Keratinocyte (primary cell): ENCODE data around the gene KCNH1. TPM values are rescaled to one million over a fixed set of nuclear protein-coding genes. Genes with fewer than 3 reads are reported as not detected.

Experiments used
- DNase-seq: peaks from one replicate; pipeline ENCODE4 v3.0.0-alpha.2; 2011; ENCODE audit warnings: low read depth, missing footprints, low spot score
- FAIRE-seq: peaks from 2 replicates; lab custom pipeline; 2011; peaks lifted over from hg19 to GRCh38; lab: Jason Lieb, UNC
- H2AFZ ChIP-seq: 2 replicates; pipeline ENCODE4 v1.6.0; 2012; ENCODE audit warnings: low read length, control low read depth, inconsistent platforms; ENCODE audit not compliant: control insufficient read depth
- H3K27ac ChIP-seq: 2 replicates; pipeline ENCODE4 v1.5.1; 2011; ENCODE audit warnings: low read length; ENCODE audit not compliant: control insufficient read depth, insufficient read depth
- H3K27me3 ChIP-seq: 3 replicates; pipeline ENCODE4 v1.6.0; 2011; ENCODE audit warnings: low read length; ENCODE audit not compliant: control insufficient read depth, insufficient read depth; ENCODE audit errors: extremely low read depth
- H3K36me3 ChIP-seq, 2 experiments: 2 replicates in 1 of 2; 3 replicates in 1 of 2; pipeline ENCODE4 v1.5.1; 2011; ENCODE audit warnings: low read length in 2 of 2, mild to moderate bottlenecking in 1 of 2; ENCODE audit not compliant: control insufficient read depth in 2 of 2, insufficient read depth in 2 of 2; ENCODE audit errors: extremely low read depth in 1 of 2
- H3K4me1 ChIP-seq: 3 replicates; pipeline ENCODE4 v1.5.1; 2011; ENCODE audit warnings: low read length; ENCODE audit not compliant: control insufficient read depth, insufficient read depth; ENCODE audit errors: extremely low read depth
- H3K4me2 ChIP-seq: 3 replicates; pipeline ENCODE4 v1.6.0; 2011; ENCODE audit warnings: low read depth, low read length; ENCODE audit not compliant: control insufficient read depth, insufficient read depth; ENCODE audit errors: extremely low read depth
- H3K4me3 ChIP-seq, 3 experiments: fragments of 200-600 bp in 1 of 3; sonication (generic) in 1 of 3; 2 replicates in 2 of 3; 3 replicates in 1 of 3; pipeline ENCODE4 v1.5.1; 2011 to 2016; ENCODE audit warnings: low read length in 3 of 3, mild to moderate bottlenecking in 3 of 3, control low read depth in 2 of 3, inconsistent platforms in 1 of 3, low read depth in 1 of 3, mixed read lengths in 1 of 3, mixed run types in 1 of 3, moderate library complexity in 1 of 3; ENCODE audit not compliant: control insufficient read depth in 2 of 3, insufficient read depth in 2 of 3; ENCODE audit errors: extremely low read depth in 1 of 3
- H3K79me2 ChIP-seq: 2 replicates; pipeline ENCODE4 v1.6.0; 2012; ENCODE audit warnings: low read length; ENCODE audit not compliant: control insufficient read depth, insufficient read depth
- H3K9ac ChIP-seq: 3 replicates; pipeline ENCODE4 v1.6.0; 2011; ENCODE audit warnings: low read length; ENCODE audit not compliant: control insufficient read depth, insufficient read depth; ENCODE audit errors: extremely low read depth
- H3K9me1 ChIP-seq: 3 replicates; pipeline ENCODE4 v1.6.0; 2011; ENCODE audit warnings: low read length; ENCODE audit not compliant: control insufficient read depth, insufficient read depth; ENCODE audit errors: extremely low read depth
- H3K9me3 ChIP-seq: 2 replicates; pipeline ENCODE4 v1.5.1; 2012; ENCODE audit warnings: low read depth, low read length; ENCODE audit not compliant: control insufficient read depth
- H4K20me1 ChIP-seq: 3 replicates; pipeline ENCODE4 v1.6.0; 2011; ENCODE audit warnings: low read length; ENCODE audit not compliant: control insufficient read depth, insufficient read depth; ENCODE audit errors: extremely low read depth
- CTCF ChIP-seq, 3 experiments: IDR thresholded peaks in 1 of 3; conservative IDR thresholded peaks in 1 of 3; optimal IDR thresholded peaks in 1 of 3; 2 replicates in 2 of 3; 3 replicates in 1 of 3; pipeline versions ENCODE3 to v1.5.1; 2011; ENCODE audit warnings: low read length in 3 of 3, mild to moderate bottlenecking in 3 of 3, moderate library complexity in 2 of 3, control low read depth in 1 of 3, inconsistent platforms in 1 of 3; ENCODE audit not compliant: insufficient read depth in 2 of 3; ENCODE audit errors: extremely low read depth in 1 of 3
- EZH2 ChIP-seq: IDR thresholded peaks from one replicate; pipeline ENCODE4 v1.6.1; 2012; ENCODE audit warnings: inconsistent platforms, mild to moderate bottlenecking, low read length, moderate library complexity
- dilution Hi-C: fragments of 300-500 bp; cut with MboI; formaldehyde crosslinking; loops from one replicate; pipeline ENCODE4 v1.7.0; 2020; ENCODE audit warnings: low sequenced_read_pairs; ENCODE audit not compliant: extremely low pct_ligation_motif_present
- polyA plus RNA-seq, 5 experiments: library from polyadenylated mRNA; depleted of rRNA in 3 of 5; stranded (reverse) in 3 of 5; stranded (forward) in 1 of 5; unstranded in 1 of 5; fragments of >200 nt; gene quantifications; 1 replicate in 1 of 5; 2 replicates in 3 of 5; 3 replicates in 1 of 5; pipeline versions ENCODE4 v1.2.1 to v1.2.3, GENCODE V29; 2011 to 2012; ENCODE audit warnings: missing spikeins in 2 of 5, low read depth in 1 of 5, low replicate concordance in 1 of 5

Gene KCNH1
- polyA plus RNA-seq, 1 donor (not counting 4 experiments of a cell fraction or from before 2014, with no cell fraction given) = not detected

- no peaks in the 10 kb centered on the region for H3K36me3 ChIP-seq
- no peaks in the 10 kb centered on the region for H3K27me3 ChIP-seq
- no peak overlapping the region for H3K4me3 ChIP-seq
- H3K27ac ChIP-seq = no peak overlapping the region
- H3K9me1 ChIP-seq = no peaks in the 10 kb centered on the region
- no peak for TF ChIP-seq CTCF (optimal IDR thresholded peaks at IDR 0.05 in 1 of 3, IDR thresholded peaks at IDR 0.05 in 1 of 3, conservative IDR thresholded peaks at IDR 0.05 in 1 of 3; ENCODE audit: extremely low read depth in 1 of 3, insufficient read depth in 2 of 3, low read length in 3 of 3)
- H3K4me1 ChIP-seq = no peaks in the 10 kb centered on the region
- H2AFZ ChIP-seq = no peak overlapping the region
- no peaks in the 10 kb centered on the region for H4K20me1 ChIP-seq
- H3K9me3 ChIP-seq = no peaks in the 10 kb centered on the region
- dilution Hi-C loops = no loop called here
- H3K4me2 ChIP-seq = no peak overlapping the region
- no peak for FAIRE-seq
- no peaks in the 10 kb centered on the region for H3K79me2 ChIP-seq
- H3K9ac ChIP-seq = no peak overlapping the region
- no peak for DNase-seq
Observed at GRCh38 chr1:210850556-210850955, 283.4 kb downstream of the KCNH1 start.

DNA sequence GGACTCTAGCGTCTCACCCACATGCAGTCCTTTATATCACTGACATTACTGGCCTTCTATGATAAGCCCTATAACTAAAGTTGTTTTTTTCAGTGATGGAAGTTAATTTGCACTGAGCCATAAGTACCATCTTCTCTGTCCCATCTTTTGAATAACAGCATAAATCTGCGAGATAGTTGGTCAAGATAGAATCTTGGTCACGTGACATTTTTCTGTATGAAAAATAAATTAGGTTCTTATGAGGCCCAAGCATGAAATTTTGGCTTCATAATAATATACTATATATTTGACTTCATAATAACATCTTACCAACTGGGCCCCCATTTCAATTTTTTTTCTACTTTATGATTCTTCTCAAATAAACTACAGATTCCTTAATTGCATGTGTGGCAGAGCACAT is 285.5 kb downstream of the KCNH1 start:
- H3K4me3 ChIP-seq = no peak overlapping the region
- DNase-seq = no peak
- H3K9me1 ChIP-seq = no peaks in the 10 kb centered on the region
- dilution Hi-C loops = no loop called here
- H3K27ac ChIP-seq = no peak overlapping the region
- TF ChIP-seq CTCF (optimal IDR thresholded peaks at IDR 0.05 in 1 of 3, IDR thresholded peaks at IDR 0.05 in 1 of 3, conservative IDR thresholded peaks at IDR 0.05 in 1 of 3; ENCODE audit: extremely low read depth in 1 of 3, insufficient read depth in 2 of 3, low read length in 3 of 3) (no peak), EZH2 (no peak)
- FAIRE-seq = no peak
- H2AFZ ChIP-seq = no peak overlapping the region
- no peaks in the 10 kb centered on the region for H3K36me3 ChIP-seq
- no peak overlapping the region for H3K4me2 ChIP-seq
- no peaks in the 10 kb centered on the region for H3K79me2 ChIP-seq
- H4K20me1 ChIP-seq = no peaks in the 10 kb centered on the region
- no peaks in the 10 kb centered on the region for H3K9me3 ChIP-seq
- no peaks in the 10 kb centered on the region for H3K4me1 ChIP-seq
- no peak overlapping the region for H3K9ac ChIP-seq
- H3K27me3 ChIP-seq = no peaks in the 10 kb centered on the region
